ENCODE results near the gene CIRBP.
A peak's percentile ranks its signal among the peaks of the same experiment; 100 is the strongest.

The CIRBP gene

DNA sequence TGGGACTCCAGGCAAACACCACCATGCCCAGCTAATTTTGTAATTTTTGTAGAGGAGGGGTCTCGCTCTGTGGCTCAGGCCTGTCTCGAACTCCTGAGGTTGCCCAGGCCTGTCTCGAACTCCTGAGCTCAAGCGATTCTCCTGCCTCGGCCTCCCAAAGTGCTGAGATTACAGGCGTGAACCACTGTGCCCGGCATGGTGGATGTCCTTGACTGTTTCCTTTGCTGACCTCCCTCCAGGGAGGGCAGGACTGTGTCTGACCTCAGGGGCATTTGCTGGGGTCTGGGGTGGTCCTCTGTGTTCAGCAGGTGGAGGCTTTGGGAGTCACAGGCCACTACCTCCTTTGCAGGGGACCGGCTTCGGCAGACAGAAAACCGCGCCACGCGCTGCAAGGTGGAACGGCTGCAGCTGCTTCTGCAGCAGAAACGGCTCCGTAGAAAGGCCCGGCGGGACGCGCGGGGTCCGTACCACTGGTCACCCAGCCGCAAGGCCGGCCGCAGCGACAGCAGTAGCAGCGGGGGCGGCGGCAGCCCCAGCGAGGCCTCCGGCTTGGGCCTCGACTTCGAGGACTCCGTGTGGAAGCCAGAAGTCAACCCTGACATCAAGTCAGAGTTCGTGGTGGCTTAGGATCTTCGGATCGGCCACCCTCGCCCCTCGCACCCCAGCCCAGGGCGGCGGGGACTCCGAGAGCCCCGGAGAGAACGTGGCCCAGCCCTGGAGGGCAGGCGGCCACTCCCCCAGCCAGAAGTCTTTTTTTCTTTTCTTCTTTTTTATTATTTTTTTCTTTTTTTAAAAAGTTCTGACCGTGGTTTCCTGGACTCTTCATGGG, 12.3 kb upstream of the CIRBP start:
- DNase-seq (ENCODE audit: low read depth) = no peak

DNA sequence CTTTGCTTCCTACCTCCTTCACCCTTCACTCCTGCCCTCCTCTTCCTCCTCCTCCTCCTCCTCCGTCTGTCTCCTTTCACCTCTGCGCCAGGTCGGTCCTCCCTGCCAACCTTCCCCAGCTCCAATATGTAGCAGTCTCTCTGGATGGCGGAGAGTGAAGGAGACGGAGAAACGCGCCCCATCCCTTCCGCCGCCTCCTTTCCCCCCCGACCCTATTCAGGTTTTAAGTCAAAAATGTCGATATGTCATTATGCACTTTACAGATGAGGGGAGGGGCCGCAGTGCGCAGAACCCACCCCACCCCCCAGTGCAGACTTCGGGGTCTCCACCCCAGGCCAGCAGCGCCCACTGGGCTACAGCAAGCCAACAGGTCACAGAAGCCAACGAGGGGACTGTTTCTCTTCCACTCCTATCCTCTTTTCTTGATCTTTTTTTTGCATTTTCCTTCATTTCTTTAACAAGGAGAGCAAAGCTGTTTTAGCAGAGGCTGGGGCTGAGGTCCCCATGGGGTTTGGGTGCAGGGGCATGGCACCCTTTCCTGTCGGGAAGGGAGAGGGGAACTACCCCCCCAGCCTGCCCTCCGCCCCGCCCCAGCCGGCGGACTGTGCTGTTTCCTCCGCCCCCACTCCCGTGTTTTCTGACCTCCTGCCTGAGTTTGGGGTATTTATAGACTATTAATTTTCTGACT, 11.5 kb upstream of the CIRBP start:
- DNase-seq (ENCODE audit: low read depth) = no peak

DNA sequence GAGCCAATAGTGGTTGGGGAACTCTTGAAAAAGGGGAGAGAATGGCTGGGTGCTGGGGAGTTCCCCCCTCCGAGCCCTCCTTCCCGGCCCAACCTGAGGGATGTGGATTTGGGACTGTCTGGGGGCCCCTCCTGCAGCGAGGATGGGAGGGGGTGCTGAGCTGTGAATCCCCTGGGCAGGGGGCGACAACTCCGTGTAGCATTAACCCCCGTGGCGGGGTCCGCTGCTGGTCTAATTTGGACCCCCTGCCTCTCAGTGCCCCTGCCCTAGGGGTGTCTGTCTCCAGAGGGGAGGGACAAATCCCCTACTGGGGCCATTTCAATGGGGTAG, 11.0 kb upstream of the CIRBP start:
- no peak for DNase-seq (ENCODE audit: low read depth)

DNA sequence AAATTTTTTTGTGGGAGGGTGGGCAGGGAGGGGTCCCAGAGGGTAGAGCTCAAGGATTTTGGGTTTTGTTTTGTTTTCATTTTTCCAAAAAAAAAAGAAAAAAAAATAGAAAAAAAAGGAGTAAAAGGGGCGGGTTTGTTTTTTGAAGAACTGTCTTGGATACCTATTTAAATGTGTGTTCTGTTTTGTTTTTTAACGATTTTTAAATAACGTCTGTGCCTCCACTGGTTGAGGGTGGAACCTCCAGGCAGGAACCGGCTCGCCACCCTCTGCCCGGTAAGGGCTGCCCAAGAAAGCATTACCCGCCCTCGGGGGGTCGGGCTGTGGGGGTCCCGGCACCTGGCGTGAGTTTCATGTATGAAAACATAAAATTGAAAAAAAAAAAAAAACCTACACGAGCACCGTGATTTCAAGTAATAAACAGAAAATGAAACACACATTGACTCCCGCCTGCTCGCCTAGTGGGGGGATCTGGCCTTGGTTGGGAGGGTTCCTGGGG, 10.4 kb upstream of the CIRBP start:
- DNase-seq (ENCODE audit: low read depth) = no peak

DNA sequence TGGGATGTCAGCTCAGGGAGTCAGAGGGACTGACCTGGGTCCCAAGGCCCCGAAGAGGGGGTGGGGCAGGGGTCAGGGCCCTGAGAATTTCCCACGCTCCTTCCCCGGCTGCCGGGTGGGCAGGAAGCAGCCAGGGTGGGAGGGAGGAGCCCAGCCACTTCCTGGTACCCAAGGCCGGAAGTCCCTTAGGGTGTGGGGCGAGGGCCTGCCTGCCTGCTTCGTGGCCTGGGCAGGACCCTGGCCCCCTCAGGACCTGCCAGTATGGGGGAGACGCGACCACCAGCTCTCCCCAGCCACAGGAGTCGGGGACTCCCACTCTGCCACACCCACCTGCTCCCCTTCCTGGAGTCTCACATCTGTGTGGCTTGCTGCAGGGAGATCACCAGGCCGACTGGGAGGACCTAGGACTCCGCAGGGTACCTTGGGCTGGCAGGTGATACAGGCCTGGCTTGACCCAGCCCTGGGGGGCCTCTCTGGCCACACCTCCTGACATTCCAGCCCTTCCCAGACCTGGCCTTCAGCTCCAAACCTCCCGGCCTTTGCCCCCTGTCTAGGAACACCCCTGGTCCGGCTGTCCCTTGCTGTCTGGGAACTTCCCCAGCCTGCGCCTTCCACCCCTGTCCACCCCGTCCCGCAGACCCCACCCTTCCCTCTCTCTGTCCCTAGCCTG, 9.8 kb upstream of the CIRBP start:
- DNase-seq (ENCODE audit: low read depth) = no peak

DNA sequence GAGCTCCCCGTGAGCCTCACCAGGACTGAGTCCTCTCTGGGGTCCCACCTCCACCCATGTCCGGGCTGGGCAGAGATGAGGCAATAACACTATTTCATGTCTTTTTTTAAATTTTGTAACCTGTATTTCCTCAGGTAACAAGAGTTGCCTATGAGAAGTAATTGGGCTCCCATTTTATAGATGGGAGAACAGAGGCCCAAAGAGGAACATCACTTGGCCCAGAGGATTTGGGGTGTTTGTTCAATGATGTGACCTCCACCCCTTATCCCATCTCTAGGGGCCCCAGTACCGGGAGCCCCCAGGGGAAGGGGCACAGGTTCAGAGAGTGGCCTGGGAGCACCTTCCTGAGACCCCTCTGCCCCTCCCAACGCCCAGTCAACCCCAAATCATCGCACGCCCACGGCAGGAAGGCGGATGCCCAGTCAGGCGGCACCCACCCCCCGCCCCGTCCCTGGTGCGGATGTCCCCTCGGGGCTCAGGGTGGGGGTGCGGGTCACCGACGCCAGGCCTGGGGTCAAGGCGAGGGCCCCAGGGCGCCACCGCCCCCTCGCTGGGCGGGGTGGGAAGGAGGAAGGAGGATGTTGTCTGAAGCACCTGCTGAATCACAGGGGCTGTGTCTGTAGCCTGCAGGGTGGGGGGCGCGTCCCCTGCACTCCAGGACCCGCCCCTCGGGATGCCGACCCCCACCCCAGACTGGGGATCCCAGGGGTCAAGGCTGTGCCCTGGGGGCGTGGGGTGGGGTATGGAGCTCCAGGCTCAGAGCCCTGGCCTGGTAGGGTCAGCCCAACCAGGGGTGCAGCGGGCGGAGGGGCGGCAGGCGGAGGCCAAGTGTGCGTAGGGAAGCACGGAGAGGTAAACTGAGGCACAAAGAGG, 9.0 kb upstream of the CIRBP start:
- no peak for DNase-seq (ENCODE audit: low read depth)

DNA sequence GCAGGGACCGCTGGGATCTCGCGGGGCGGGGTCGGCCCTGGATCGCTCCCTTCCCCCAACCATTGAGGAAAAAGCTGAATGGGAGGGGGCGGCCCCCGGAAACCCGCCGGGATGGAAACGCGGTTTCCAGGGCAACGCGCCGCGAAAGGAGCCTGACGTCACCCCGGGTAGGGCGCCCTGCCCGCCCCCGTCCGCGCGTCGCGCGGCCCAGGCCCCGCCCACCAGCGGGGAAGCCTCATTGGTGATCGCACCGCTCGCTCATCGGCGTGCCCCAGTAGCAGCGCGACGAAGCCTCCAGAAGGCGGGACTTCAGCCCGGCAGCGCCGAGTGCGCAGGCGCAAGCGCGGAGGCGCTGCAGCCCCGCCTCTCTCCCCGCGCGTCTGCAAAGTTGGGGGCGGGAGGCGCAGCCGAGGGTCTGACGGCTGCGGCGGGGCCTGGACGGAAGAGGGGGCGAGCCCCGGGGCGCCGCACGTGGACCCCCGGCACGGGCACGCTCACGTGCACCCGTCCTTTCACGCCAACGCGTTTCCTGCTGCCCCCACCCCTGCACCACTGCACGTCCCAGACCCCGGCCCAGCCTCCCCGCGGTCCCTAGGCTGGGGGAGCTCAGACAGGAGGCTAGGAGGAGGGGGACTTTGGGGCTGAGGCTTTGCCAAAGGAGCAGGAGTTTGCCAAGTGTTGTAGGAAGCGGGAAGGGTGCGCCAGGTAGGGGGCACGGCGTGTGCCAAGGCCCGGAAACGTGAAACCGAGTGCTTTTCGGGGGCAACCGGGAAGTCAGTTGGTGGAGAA, 8.2 kb upstream of the CIRBP start:
- peak; percentile 97 for DNase-seq (ENCODE audit: low read depth)

DNA sequence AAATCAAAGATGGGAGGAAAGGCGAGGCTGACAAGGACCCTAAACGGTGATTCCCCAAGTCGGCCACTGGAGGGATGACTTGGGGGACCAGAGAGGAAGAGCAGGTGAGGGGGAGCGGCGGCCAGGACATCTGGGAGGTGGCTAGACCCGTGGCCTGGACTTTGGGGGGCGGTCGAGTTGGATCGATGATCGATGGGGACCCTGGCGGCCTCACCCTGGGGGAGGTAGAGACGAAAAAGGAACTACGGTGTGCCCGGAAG, 7.7 kb upstream of the CIRBP start:
- DNase-seq (ENCODE audit: low read depth) = no peak

DNA sequence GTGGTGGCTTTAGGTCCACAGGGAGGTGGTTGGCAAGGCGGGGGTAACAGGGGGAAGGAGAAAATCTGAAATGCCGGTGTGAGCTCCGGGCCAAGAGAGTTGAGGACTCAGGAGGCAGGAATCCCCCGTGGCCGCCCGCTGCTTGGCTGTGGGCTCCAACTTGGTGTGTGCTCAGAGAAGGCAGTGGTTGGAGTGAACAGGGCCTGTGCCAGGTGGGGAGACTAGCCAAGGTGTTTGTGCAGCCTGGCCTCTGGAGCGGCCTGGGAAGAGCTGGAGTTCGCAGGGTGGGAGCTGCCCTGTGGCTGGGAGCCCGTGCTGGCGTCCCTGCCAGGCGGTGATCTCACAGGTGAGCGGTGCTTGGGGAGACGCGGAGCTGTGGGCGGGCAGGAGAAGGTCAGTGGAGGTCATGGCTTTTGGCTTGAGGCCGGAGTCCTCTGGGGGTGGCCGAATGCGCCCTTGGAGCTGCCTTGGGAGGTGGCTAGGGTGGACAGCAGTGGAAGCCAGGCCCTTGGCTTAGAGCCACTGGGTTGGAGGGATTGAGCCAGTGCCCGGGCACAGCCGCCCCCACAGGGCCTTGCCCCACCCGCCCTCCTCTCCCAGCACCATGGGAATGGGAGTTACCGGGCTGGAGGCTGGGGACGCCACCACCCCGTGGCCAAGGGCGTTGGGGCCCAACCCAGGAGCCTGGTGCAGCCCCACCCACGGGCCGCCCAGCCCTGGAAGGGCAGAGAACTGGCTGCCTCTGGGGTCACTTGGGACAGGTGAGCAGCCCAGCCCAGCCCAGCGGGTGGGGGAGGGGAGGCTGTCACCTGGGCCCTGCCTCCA, 7.1 kb upstream of the CIRBP start:
- no peak for DNase-seq (ENCODE audit: low read depth)

DNA sequence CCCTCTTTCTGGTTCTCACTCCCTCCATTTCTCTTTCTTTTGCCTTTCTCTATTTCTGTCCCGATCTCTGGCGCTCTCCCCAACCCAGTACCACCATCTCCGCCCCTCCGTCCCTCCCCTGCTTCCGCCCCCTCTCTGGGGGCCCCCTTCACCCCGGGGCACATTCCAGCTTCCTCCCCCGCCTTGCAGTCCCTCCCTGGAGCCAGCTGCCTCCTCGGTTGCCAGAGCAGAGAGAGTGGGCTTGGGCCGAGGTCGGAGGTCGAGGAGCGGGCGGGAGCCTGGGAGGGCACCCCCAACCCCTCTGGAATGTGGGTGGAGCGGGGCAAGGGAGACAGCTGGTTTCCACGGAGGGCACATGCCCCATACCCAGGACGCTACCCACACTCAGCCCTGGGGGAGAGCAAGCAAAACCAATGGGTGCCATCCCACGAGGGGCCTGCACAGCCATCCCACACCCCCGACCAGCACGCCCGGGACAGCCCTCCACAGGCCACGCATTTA, 6.5 kb upstream of the CIRBP start:
- no peak for DNase-seq (ENCODE audit: low read depth)

DNA sequence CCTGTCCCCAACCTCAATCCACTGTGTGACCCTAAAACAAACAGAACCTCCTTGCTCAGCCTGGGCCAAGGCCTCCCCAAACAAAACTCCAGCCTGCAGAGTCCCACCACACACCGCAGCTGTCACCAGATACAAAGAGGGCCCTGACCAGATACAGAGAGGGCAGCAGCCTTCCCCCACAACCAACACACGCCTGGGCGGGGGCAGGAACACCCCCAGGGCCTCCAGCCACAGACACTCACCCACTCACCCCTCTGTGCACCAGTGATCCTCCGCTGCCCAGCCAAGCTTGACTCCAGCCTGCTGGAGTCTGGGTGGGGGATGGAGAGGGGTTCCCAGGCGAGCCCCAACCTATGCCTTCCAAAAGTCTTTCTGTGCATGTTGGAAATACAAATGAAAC, 5.9 kb upstream of the CIRBP start:
- no peak for DNase-seq (ENCODE audit: low read depth)

DNA sequence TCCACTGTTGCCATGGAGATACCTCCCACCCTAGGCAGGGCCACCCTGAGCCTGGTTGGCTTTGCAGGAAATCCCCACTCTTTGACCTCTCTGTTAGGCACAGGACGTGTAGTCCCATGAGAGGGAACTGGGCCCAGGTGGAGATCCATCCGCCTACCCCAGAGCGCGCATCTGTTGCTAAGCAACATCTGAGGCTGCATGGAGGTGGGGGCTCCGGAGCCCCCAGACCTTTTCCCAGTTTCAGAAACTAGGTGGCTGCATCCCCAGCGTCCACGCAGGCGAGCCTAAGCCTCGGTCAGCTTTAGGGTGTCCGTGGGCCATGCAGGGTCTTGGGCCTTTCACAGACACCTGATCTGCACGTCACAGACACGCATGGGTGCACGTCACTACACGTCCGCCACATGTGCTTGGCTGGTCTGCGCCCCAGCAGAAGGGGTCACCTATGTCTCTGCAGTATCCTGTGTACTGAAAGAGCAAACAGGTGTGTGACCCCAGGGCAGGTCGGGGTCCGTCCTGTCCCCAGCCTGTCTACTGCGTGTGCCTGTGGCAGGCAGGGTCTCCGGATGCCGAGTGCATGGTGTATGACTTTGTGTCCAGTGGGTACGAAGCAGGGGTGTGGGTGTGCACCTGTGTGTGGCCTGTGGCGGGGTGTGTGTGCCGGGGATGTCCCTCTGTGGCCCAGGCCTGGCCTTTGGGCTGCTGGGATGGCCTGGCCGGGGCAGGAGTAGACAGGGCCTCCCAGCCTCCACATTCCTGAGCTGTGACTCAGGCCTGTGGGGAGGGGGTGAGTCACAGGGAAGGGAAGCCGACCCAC, 4.1 kb upstream of the CIRBP start:
- no peak for DNase-seq (ENCODE audit: low read depth)

DNA sequence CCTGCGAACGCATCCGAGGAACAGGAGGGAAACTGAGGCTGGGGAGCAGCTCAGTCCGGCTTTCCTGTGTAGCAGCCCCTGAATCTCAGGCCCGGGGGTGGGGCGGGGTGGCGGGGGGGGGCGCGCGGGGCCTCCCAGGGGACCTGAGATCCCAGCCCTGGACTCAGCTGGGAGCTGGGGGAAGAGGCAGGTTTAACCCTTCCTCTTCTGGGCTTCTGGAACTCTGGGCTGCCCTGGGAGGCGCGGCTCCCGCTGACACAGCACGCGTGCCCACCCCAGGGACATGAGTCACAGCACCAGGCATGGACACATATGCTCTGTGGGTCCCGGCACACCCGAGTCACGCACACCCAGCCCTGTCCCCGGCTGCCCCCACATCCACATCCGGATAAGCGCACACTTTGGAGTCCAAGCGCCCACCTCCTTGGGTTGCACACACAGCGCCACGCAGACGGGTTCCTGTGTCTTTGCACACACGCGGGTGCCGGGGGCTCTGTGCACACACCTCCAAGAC, 3.5 kb upstream of the CIRBP start:
- DNase-seq (ENCODE audit: low read depth) = no peak

DNA sequence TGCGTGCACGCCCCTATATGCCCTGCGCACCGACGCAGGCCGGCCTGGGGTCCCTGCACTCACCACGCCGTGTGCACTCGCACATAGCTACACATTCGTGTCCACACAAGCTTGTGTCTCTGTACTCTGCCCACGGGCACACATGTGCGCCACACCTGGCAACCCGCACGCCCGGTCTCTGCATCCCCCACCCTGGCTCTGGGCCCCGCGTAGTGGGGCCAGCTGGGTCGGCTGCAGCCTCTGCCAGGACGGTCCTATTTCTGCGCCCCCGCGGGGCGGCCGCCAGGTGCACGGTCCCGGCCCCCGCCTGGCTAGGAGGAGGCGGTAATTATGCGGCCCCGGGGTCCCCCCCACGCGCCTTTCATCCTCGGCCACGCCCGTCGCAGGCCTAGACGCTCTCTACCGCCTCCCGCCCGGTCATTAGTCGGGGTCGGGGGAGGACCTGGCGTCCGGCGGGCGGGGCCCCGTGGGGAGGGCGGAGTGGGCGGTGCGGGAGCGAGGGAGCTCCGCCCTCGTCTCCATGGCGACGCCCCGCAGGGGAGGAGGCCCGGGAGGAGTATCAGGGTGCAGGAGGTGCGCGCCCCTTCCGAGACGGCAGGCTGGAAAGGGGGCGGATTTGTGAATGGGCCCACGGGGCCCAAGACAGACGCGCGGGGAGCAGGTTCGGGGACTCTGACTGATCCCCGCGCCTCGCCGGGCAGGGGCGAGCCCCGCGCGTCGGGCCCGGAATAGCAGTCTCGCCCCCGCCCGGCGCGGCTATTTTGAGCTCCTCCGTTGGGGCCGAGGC, 2.8 kb upstream of the CIRBP start:
- peak; percentile 79 for DNase-seq (ENCODE audit: low read depth)

DNA sequence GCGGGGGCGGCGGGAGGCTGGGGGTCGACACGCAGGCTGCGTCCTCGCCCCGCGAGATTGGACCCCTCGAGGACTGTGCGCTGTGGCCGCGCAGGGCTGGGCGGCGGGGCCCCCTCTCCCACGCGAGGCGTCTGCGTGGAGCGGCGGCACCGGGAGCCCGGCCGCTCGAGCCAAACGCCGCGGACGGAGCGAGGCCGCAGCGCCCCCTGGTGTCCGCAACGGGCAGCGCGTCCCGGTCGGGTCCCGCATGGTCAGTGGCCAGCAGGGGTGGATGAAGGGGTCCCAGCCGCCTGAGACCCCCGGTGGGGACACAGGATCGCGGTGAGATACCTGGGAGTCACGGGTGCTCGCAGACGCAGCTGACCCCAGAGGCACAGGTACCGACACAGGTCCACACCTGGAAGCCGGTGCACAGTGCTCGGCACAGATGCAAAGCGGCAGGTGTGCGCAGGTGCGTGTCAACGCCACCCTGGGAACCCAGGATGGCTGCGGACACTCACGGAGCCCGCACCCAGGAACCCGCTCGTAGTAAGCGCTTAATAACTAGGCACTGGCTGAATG, 2.1 kb upstream of the CIRBP start:
- DNase-seq (ENCODE audit: low read depth) = peak; percentile 65

DNA sequence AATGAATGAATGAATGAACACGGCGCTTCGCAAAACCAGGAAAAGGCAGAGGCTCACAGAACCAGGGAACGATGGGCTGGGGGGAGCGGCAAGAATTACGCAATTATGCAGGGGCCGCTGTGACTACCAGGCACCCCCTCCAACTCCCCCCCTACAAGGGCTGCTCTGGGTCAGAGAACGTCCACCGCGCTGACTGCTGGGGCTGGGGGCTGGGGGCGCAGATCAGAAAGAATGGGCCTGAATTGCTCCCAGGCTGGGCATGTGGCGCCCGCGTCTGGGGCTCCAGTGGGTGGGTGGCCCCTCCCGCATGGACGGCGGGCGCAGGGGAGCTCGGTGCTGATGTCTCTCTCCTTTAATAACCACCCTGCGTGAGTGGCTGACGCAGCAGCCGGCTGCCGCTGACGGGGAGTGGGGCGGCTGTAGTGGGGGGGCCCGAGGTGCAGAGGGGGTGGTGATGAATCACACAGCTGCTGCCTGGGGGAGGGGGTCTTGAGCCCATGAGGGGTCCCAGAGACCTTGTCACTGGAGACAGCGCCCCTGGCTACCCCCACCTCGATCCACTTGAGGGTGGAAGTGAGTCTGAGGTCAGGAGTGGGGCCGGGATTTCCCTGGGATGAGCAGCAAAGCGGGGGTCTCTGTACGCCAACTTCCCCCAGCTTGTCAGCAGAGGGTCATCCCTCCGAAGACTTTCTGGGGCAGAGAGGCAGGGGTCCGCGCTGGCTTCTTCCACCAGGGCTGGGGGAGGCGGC, 1.5 kb upstream of the CIRBP start:
- DNase-seq (ENCODE audit: low read depth) = no peak

DNA sequence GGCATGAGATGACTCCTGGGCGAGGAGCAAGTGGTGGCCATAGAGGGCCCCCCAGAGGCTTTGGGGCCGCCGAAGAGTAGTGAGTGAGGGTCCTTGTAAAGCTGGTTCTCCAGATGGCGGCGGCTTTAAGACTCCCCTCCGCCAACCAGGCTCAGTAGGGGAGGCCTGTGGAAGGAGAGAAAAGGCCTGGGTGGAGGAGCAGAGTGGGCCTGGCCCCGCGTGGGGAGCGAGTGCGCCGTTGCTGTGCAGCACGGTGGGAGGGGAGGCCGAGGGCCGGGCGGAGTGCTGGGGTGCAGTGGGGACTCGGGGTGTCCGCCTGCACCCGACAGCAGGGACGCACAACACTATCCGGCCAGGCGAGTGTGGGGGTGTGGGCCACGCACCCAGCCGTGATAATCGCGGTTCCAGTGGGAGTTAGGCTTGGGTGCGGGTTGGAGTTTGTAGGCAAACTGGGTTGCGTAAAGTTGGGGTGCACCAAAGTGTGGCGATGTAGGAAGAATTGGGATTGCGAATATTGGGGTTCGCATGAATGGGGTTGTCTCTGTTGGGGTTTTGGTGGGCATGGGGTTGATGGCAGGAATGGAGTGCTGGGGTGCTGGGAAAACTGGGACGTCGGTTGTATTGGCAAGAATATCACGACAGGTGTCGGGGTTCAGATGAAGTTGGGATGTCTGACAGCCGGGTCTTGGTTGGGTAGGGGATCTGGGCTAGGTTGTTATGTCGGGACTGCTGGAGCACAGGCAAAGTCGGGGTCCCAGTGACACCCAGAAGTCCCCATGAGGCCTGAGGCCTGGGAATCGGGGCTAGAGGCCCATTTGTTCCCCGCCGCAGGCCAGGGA, 687 bp upstream of the CIRBP start:
- DNase-seq (ENCODE audit: low read depth) = no peak
